ENCODE measurements around the gene NDUFS6.

Gene NDUFS6

DNA sequence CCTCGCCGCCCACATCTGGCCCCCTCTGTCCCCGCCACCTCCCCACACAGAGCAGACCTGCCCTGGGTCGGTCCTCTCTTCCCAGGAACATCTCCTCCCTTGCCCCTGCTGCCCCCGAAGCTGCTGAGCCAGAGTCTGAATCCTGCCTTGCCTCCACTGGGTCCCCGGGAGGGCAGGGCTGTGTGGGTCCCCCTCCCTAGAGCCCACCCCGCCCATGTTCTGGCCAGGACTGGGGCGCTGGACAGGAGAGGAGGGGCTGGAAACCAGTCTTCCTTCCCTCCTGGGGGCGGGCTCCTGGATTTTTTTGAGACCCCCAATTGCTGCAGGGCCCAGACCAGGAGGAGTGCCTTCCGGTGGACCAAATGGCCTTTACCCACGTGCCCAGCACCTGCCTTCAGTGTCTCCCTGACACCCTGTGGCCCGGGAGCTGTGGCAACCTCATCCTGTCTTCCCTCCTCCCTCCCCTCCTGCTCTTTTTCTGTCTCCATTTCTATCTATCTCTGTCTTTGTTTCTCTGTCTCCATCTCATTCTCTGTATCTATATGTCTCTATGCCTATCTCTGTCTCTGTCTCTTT lies 13.6 kb upstream of the NDUFS6 start:
- no peak for TF ChIP-seq ZBTB7A (IDR thresholded peaks at IDR 0.05; ENCODE audit: low read depth)
- no peak for TF ChIP-seq TEAD4 (IDR thresholded peaks at IDR 0.05)
- TF ChIP-seq YY1 (IDR thresholded peaks at IDR 0.05; ENCODE audit: low read depth): no peak
- TF ChIP-seq TAF1 (IDR thresholded peaks at IDR 0.05; ENCODE audit: low read depth): no peak
- no peak for TF ChIP-seq FOXM1 (IDR thresholded peaks at IDR 0.05; ENCODE audit: borderline replicate concordance, low read depth)
- TF ChIP-seq REST (IDR thresholded peaks at IDR 0.05; ENCODE audit: low read depth): no peak
- no peak for TF ChIP-seq TCF12 (IDR thresholded peaks at IDR 0.05; ENCODE audit: low read depth)
- TF ChIP-seq RAD21 (IDR thresholded peaks at IDR 0.05; ENCODE audit: low read depth): no peak
- TF ChIP-seq EGR1 (IDR thresholded peaks at IDR 0.05): no peak
- no peak for TF ChIP-seq NFIC (IDR thresholded peaks at IDR 0.05)

DNA sequence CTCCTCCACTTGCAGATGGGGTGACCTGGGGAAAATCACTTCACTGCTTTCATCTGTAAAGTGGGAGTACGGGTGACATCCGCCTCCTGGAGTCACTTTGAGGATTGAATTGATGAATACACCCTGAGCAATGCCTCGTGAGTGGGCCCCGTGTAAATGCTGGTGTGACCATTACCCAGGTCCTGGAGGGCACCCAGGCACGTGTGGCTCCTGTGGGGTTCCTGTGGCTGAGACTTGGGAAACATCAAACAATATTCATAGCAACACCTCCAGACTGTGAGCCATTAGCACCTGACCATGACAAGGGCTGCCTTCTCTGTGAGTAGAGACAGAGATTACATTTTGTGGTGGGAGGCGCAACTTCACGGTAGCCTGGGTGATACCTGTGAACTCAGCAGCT lies 13.0 kb upstream of the NDUFS6 start:
- no peak for TF ChIP-seq CEBPB (IDR thresholded peaks at IDR 0.05)
- no peak for TF ChIP-seq TAF1 (IDR thresholded peaks at IDR 0.05; ENCODE audit: low read depth)
- no peak for TF ChIP-seq ZBTB7A (IDR thresholded peaks at IDR 0.05; ENCODE audit: low read depth)
- TF ChIP-seq TCF12 (IDR thresholded peaks at IDR 0.05; ENCODE audit: low read depth): no peak
- no peak for TF ChIP-seq CREB1 (IDR thresholded peaks at IDR 0.05; ENCODE audit: low read depth)
- TF ChIP-seq RAD21 (IDR thresholded peaks at IDR 0.05; ENCODE audit: low read depth): no peak
- TF ChIP-seq EP300 (IDR thresholded peaks at IDR 0.05; ENCODE audit: borderline replicate concordance): no peak
- no peak for TF ChIP-seq FOXM1 (IDR thresholded peaks at IDR 0.05; ENCODE audit: borderline replicate concordance, low read depth)
- TF ChIP-seq, protein P1, sequence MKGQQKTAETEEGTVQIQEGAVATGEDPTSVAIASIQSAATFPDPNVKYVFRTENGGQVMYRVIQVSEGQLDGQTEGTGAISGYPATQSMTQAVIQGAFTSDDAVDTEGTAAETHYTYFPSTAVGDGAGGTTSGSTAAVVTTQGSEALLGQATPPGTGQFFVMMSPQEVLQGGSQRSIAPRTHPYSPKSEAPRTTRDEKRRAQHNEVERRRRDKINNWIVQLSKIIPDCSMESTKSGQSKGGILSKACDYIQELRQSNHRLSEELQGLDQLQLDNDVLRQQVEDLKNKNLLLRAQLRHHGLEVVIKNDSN (IDR thresholded peaks at IDR 0.05): no peak
- no peak for TF ChIP-seq NFIC (IDR thresholded peaks at IDR 0.05)
- no peak for TF ChIP-seq YY1 (IDR thresholded peaks at IDR 0.05; ENCODE audit: low read depth)

- no peak for TF ChIP-seq CEBPB (IDR thresholded peaks at IDR 0.05)
Observed at GRCh38 chr5:1788828-1789227, 12.4 kb upstream of the NDUFS6 start.

DNA sequence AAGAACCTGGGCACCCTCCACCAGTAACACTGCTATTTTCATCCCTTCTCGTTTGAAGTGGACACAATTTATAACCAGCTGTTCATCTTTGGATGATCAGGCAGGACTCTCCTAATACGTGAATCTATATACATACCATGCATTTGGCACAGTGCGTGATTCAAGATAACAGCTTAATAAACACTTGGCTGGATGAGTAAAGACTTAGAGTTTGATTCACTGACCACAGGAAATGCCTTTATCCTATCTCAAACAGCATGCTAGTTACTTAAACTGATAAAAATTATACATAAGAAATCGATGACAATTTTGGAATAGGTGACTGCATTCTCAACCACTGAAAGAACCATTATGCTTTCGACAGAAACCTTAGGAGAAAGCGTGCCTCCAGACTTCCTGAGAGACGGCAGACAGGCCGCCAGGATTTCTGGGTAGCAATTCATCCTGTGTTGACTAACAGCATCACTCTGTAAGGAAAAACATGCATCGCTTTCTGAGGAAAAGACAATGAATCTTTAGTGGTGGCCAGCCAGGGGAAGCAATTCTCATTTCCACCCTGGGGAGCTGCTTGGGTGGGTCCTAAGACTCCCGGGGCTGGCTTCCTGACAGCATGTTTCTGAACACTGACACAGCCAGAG lies 11.3 kb upstream of the NDUFS6 start:
- TF ChIP-seq NFIC (IDR thresholded peaks at IDR 0.05): no peak
- TF ChIP-seq, protein P2, sequence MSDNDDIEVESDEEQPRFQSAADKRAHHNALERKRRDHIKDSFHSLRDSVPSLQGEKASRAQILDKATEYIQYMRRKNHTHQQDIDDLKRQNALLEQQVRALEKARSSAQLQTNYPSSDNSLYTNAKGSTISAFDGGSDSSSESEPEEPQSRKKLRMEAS (IDR thresholded peaks at IDR 0.05): no peak
- no peak for TF ChIP-seq ZBTB7A (IDR thresholded peaks at IDR 0.05; ENCODE audit: low read depth)

DNA sequence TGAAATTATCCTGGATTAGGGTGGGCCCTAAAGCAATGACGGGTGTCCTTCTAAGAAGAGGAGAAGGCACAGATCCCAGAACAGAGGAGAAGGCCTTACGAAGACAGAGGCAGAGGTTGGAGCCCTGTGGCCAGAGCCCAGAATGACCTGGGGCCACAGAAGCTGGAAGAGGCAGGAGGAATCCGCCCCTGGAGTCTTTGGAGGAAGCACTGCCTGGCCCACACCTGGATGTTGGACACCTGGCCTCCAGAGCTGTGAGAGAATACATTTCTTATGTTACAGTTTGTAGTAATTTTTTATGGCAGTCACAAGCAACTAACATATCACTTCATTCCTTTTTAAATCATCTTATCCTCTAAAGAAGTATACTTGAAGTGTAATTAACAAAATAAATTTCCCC lies 10.0 kb upstream of the NDUFS6 start:
- TF ChIP-seq CEBPB (IDR thresholded peaks at IDR 0.05) (no peak), TEAD4 (IDR thresholded peaks at IDR 0.05) (no peak), TCF12 (IDR thresholded peaks at IDR 0.05; ENCODE audit: low read depth) (no peak), TAF1 (IDR thresholded peaks at IDR 0.05; ENCODE audit: low read depth) (no peak), CREB1 (IDR thresholded peaks at IDR 0.05; ENCODE audit: low read depth) (no peak), ZBTB7A (IDR thresholded peaks at IDR 0.05; ENCODE audit: low read depth) (no peak), EP300 (IDR thresholded peaks at IDR 0.05; ENCODE audit: borderline replicate concordance) (no peak), FOXM1 (IDR thresholded peaks at IDR 0.05; ENCODE audit: borderline replicate concordance, low read depth) (no peak), EGR1 (IDR thresholded peaks at IDR 0.05) (no peak), NFIC (IDR thresholded peaks at IDR 0.05) (no peak), REST (IDR thresholded peaks at IDR 0.05; ENCODE audit: low read depth) (no peak), RAD21 (IDR thresholded peaks at IDR 0.05; ENCODE audit: low read depth) (no peak)
- TF ChIP-seq, protein P2 (IDR thresholded peaks at IDR 0.05): no peak

DNA sequence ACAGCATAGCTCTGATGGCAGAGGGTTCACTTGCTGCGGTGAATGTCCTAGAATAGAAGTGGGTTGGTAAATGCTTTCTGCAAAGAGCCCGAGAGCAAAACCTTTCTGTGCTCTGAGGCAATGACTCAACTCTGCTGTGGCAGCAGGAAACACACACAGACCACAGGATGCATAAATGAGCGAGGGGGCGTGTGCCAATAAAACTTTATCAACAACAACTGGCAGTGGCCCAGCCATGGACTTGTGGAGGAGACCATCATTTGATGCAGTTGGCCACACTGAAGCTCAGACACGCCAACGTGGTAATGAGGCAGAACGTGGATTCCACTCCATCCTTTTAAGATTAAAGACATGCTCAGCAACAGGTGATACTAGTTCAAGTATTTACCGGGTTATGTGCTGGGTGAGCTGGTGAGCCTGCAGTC lies 8.4 kb upstream of the NDUFS6 start:
- no peak for TF ChIP-seq ZBTB7A (IDR thresholded peaks at IDR 0.05; ENCODE audit: low read depth)
- no peak for TF ChIP-seq EGR1 (IDR thresholded peaks at IDR 0.05)
- TF ChIP-seq CEBPB (IDR thresholded peaks at IDR 0.05): no peak
- TF ChIP-seq NFIC (IDR thresholded peaks at IDR 0.05): no peak
- no peak for TF ChIP-seq EP300 (IDR thresholded peaks at IDR 0.05; ENCODE audit: borderline replicate concordance)

DNA sequence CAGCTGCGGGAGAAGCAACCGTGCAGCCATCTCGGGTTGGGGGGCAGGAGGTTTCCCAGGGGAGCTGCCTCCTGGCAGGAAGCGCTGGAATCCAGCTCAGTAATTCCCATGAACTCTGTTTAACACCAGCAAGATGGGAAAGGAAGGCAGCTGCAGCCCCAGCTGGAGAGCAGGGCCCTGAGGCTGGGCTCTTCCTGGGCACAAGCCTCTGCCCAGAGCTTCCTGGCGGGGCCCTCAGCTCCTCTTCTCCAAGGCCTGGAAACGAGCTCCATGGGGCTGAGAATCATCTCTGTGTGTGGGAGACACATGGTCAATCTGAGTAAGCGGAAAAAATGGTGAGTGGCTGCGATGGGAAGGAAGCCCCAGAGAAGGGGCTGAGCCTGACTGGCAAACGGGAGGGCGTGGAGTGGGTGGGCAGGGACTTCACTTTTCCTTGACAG lies 7.9 kb upstream of the NDUFS6 start:
- TF ChIP-seq NFIC (IDR thresholded peaks at IDR 0.05) (no peak), EGR1 (IDR thresholded peaks at IDR 0.05) (no peak), TEAD4 (IDR thresholded peaks at IDR 0.05) (no peak), YY1 (IDR thresholded peaks at IDR 0.05; ENCODE audit: low read depth) (no peak), REST (IDR thresholded peaks at IDR 0.05; ENCODE audit: low read depth) (no peak), TCF12 (IDR thresholded peaks at IDR 0.05; ENCODE audit: low read depth) (no peak), ZBTB7A (IDR thresholded peaks at IDR 0.05; ENCODE audit: low read depth) (no peak), CEBPB (IDR thresholded peaks at IDR 0.05) (no peak)
- TF ChIP-seq, protein P1 (IDR thresholded peaks at IDR 0.05): no peak

Data from Ishikawa (cell line).